K562 (cell line): ENCODE measurements around the gene HHLA2. TPM values are rescaled to one million over a fixed set of nuclear protein-coding genes. Genes with fewer than 3 reads are reported as not detected.

ENCODE experiments used
- ATAC-seq: fragments of 200-7000 bp; cut with Tn5 transposase; 3 replicates; pipeline ENCODE4 v1.9.1; 2020; ENCODE audit warnings: moderate library complexity
- BruUV-seq: library from RNA; stranded (reverse); fragments of 400-500 nt; replicated peaks from 2 replicates; lab custom pipeline; 2021; lab: Mats Ljungman, UMichigan
- CTCF ChIA-PET: fragments of 300-600 bp; formaldehyde crosslinking; extraction: SDS; loops from one replicate; lab custom pipeline; 2021; ENCODE audit warnings: low intra/inter-chr PET ratio; lab: Yijun Ruan, JAX
- POLR2A ChIA-PET: fragments of 300-600, 350-650 bp; sonication (Branson Sonifier 250); formaldehyde crosslinking; extraction: SDS; loops from one replicate; lab custom pipeline; 2021; ENCODE audit warnings: antibody characterized with exemption, inconsistent platforms; lab: Yijun Ruan, JAX
- DNase-seq, 4 experiments: peaks; one replicate each; pipeline versions ENCODE4 v3.0.0 to v3.0.0-alpha.2; 2011 to 2018; ENCODE audit warnings: low spot score in 3 of 4, mixed read lengths in 3 of 4; ENCODE audit errors: extremely low read depth in 1 of 4
- FAIRE-seq: peaks from 2 replicates; lab custom pipeline; 2011; peaks lifted over from hg19 to GRCh38; lab: Jason Lieb, UNC
- H2AFZ ChIP-seq: 2 replicates; pipeline ENCODE4 v1.6.0; 2011; ENCODE audit warnings: low read depth, low read length, control low read depth, inconsistent platforms
- H3K27ac ChIP-seq: fragments of 200-600 bp; 3 replicates; pipeline ENCODE4 v1.8.0; 2011; ENCODE audit warnings: low read depth, mild to moderate bottlenecking, control low read depth, inconsistent platforms, low read length, moderate library complexity, mixed read lengths; ENCODE audit errors: extremely low read depth
- H3K27me3 ChIP-seq, 2 experiments: fragments of 300-600 bp in 1 of 2; 2 replicates in 1 of 2; 3 replicates in 1 of 2; pipeline versions ENCODE4 v1.6.0 to v1.8.0; 2011; ENCODE audit warnings: inconsistent platforms in 2 of 2, low read length in 2 of 2, mild to moderate bottlenecking in 1 of 2, mixed read lengths in 1 of 2, moderate library complexity in 1 of 2; ENCODE audit not compliant: control insufficient read depth in 2 of 2, insufficient read depth in 2 of 2
- H3K36me3 ChIP-seq: fragments of 300-600 bp; 3 replicates; pipeline ENCODE4 v1.8.0; 2011; ENCODE audit warnings: mild to moderate bottlenecking, low read length, inconsistent platforms; ENCODE audit not compliant: control insufficient read depth, insufficient read depth
- H3K4me1 ChIP-seq, 2 experiments: fragments of 200-600 bp in 1 of 2; replicated peaks in 1 of 2; 2 replicates in 1 of 2; 3 replicates in 1 of 2; pipeline versions ENCODE4 v1.5.1 to v1.8.0; 2011; ENCODE audit warnings: inconsistent platforms in 2 of 2, low read length in 2 of 2, mild to moderate bottlenecking in 1 of 2, mixed read lengths in 1 of 2, moderate library complexity in 1 of 2; ENCODE audit not compliant: control insufficient read depth in 2 of 2, insufficient read depth in 2 of 2
- H3K4me2 ChIP-seq: 2 replicates; pipeline ENCODE4 v1.6.1; 2011; ENCODE audit warnings: low read length, control low read depth, inconsistent platforms, mixed read lengths; ENCODE audit not compliant: insufficient read depth
- H3K4me3 ChIP-seq: fragments of 200-600 bp; sonication (generic), shearing (Covaris generic); 2 replicates; pipeline ENCODE4 v1.5.1; 2016; ENCODE audit warnings: control low read depth, inconsistent platforms
- H3K79me2 ChIP-seq: fragments of 200-600 bp; 3 replicates; pipeline ENCODE4 v1.8.0; 2011; ENCODE audit warnings: low read length, inconsistent platforms; ENCODE audit not compliant: control insufficient read depth, insufficient read depth
- H3K9ac ChIP-seq, 2 experiments: 2 replicates each; pipeline versions ENCODE4 v1.6.0 to v1.6.1; 2011; ENCODE audit warnings: low read depth in 2 of 2, low read length in 2 of 2, control low read depth in 1 of 2, inconsistent platforms in 1 of 2, mild to moderate bottlenecking in 1 of 2, mixed read lengths in 1 of 2; ENCODE audit not compliant: insufficient read depth in 1 of 2
- H3K9me1 ChIP-seq: one replicate; pipeline ENCODE4 v1.6.0; 2011; ENCODE audit warnings: inconsistent platforms, mild to moderate bottlenecking, low read length, moderate library complexity; ENCODE audit not compliant: control insufficient read depth, insufficient read depth
- H3K9me3 ChIP-seq: replicated peaks from 2 replicates; pipeline ENCODE4 v1.5.1; 2011; ENCODE audit warnings: low read depth, low read length, inconsistent platforms; ENCODE audit not compliant: control insufficient read depth, insufficient read depth
- H4K20me1 ChIP-seq: replicated peaks from 2 replicates; pipeline ENCODE4 v1.6.1; 2011; ENCODE audit warnings: low read length, inconsistent platforms, mixed read lengths; ENCODE audit not compliant: control insufficient read depth, insufficient read depth
- ARID1B ChIP-seq: fragments of 450-650 bp; IDR thresholded peaks from 2 replicates; pipeline ENCODE4 v1.6.1; 2016; ENCODE audit warnings: antibody characterized with exemption, mild to moderate bottlenecking, inconsistent platforms
- DACH1 ChIP-seq: fragments of 450-650 bp; IDR thresholded peaks from 2 replicates; pipeline ENCODE4 v1.6.1; 2018; ENCODE audit not compliant: partially characterized antibody
- FOXA3 ChIP-seq, 2 experiments: fragments of 450-650 bp in 1 of 2; sonication (generic) in 1 of 2; formaldehyde crosslinking; IDR thresholded peaks in 1 of 2; conservative IDR thresholded peaks in 1 of 2; 2 replicates each; pipeline versions ENCODE4 v1.4.0 to v1.8.0; 2020 to 2022; ENCODE audit warnings: mild to moderate bottlenecking in 2 of 2, missing genetic modification reagents in 1 of 2
- FOXM1 ChIP-seq, 2 experiments: fragments of 450-650 bp in 1 of 2; sonication (generic) in 1 of 2; formaldehyde crosslinking in 1 of 2; IDR thresholded peaks; 2 replicates each; pipeline versions ENCODE4 v1.6.1 to v1.9.0; 2017 to 2022; ENCODE audit warnings: low read depth in 2 of 2, mild to moderate bottlenecking in 2 of 2, missing genetic modification reagents in 1 of 2, moderate library complexity in 1 of 2
- HDAC3 ChIP-seq: fragments of 450-650 bp; IDR thresholded peaks from 2 replicates; pipeline ENCODE4 v1.6.1; 2018; ENCODE audit warnings: borderline replicate concordance, mild to moderate bottlenecking, moderate library complexity; ENCODE audit not compliant: partially characterized antibody
- HNRNPUL1 ChIP-seq: fragments of 200-400 bp; formaldehyde crosslinking; IDR thresholded peaks from 2 replicates; pipeline ENCODE4 v1.6.1; 2017; ENCODE audit warnings: low read length
- KDM1A ChIP-seq, 2 experiments: fragments of 450-650 bp; IDR thresholded peaks; 2 replicates each; pipeline ENCODE4 v1.6.1; 2016; ENCODE audit warnings: mild to moderate bottlenecking in 2 of 2
- XRCC5 ChIP-seq: fragments of 200-400 bp; formaldehyde crosslinking; IDR thresholded peaks from 2 replicates; pipeline ENCODE4 v1.6.1; 2017; ENCODE audit warnings: low read depth, mild to moderate bottlenecking, low read length
- ZNF133 ChIP-seq: fragments of 250-450 bp; sonication (Bioruptor Pico); IDR thresholded peaks from 2 replicates; pipeline ENCODE4 v1.4.0; 2020; ENCODE audit warnings: mild to moderate bottlenecking
- ZNF212 ChIP-seq: fragments of 450-650 bp; formaldehyde crosslinking; IDR thresholded peaks from 2 replicates; pipeline ENCODE4 v1.4.0; 2020; ENCODE audit warnings: mild to moderate bottlenecking
- ZNF263 ChIP-seq: sonication (generic); formaldehyde crosslinking; IDR thresholded peaks from 2 replicates; pipeline ENCODE4 v1.8.0; 2022; ENCODE audit warnings: mild to moderate bottlenecking, missing genetic modification reagents, borderline replicate concordance
- ZNF778 ChIP-seq: fragments of 450-650 bp; formaldehyde crosslinking; IDR thresholded peaks from 2 replicates; pipeline ENCODE4 v1.4.0; 2020; ENCODE audit warnings: mild to moderate bottlenecking, moderate library complexity
- WGBS: fragments of 100-300 bp; shearing (Covaris generic); methylation state at CpG from one replicate; pipeline ENCODE4 v1.1.6; 2016; ENCODE audit warnings: low coverage, mixed read lengths; ENCODE audit not compliant: insufficient coverage; ENCODE audit errors: missing lambda C conversion rate; 5-methylcytosine and 5-hydroxymethylcytosine counted together
- in situ Hi-C: fragments of 300-500 bp; cut with MboI; formaldehyde crosslinking; loops from 4 replicates; pipeline ENCODE4 v1.15.0; 2018; ENCODE audit warnings: inconsistent platforms, mixed read lengths
- intact Hi-C: fragments of 100-400 bp; cut with micrococcal nuclease; formaldehyde crosslinking; loops from 2 replicates; pipeline ENCODE4 v1.14.2; 2022
- polyA plus RNA-seq, 8 experiments: library from polyadenylated mRNA; depleted of rRNA in 4 of 8; stranded (reverse) in 5 of 8; unstranded in 3 of 8; fragments of >200 nt; fragmentation: Nextera tagmentation in 2 of 8; fragmentation: Illumina TruSeq in 1 of 8; extraction: Ambion mirVana in 2 of 8; extraction: Trizol in 1 of 8; gene quantifications; 2 replicates each; pipeline versions ENCODE4 v1.2.1 to v1.2.3, GENCODE V29; 2011 to 2014; ENCODE audit warnings: inconsistent platforms in 1 of 8, missing spikeins in 1 of 8
- total RNA-seq, 7 experiments: library from RNA; depleted of rRNA in 6 of 7; stranded (reverse); fragments of >200 nt in 6 of 7; fragmentation: Illumina TruSeq in 2 of 7; extraction: Trizol in 2 of 7; gene quantifications; 2 replicates each; pipeline versions ENCODE4 v1.2.1 to v1.2.3, GENCODE V29; 2011 to 2021; ENCODE audit warnings: low replicate concordance in 1 of 7
- TF ChIP-seq, protein P1 (sequence below): fragments of 450-650 bp; formaldehyde crosslinking; IDR thresholded peaks from 2 replicates; pipeline ENCODE4 v1.4.0; 2020; ENCODE audit warnings: mild to moderate bottlenecking, mixed read lengths

HHLA2 gene
- total and polyA plus RNA-seq, 9 of the 15 experiments (the other 6 are each of a cell fraction or from before 2014, with no cell fraction given) = 0.04 TPM; not detected in 7

DNA sequence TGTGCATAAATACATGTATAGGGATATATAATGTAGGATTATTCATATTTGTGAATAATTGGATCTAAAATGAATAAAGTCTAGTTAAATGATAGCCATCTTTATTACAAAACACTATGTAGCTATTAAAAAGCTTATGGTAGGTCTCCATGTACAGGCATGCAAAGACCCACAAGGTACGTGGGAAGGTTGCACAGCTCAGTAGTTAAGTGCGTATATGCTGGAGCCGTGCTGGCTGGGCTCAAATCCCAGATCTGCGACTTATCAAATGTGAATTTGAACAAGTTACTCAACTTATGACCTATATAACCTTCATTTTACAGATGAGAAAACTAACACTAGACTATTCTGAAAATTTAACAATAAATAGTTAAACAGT is 113.4 kb downstream of the HHLA2 start:
- H3K4me1 ChIP-seq = no peaks in the 10 kb centered on the region
- 16% methylated on average over 4 of the region's 4 CpGs for WGBS
- no peak for ATAC-seq
- no peak overlapping the region for H3K9ac ChIP-seq
- TF ChIP-seq ZNF212 (no peak), XRCC5 (no peak), KDM1A (IDR thresholded peaks at IDR 0.05) (no peak), DACH1 (no peak), ZNF778 (CRISPR knock-in tag) (no peak), FOXA3 (CRISPR knock-in tag; conservative IDR thresholded peaks at IDR 0.05 in 1 of 2, IDR thresholded peaks at IDR 0.05 in 1 of 2) (no peak), ZNF133 (CRISPR knock-in tag) (no peak), ARID1B (no peak), FOXM1 (IDR thresholded peaks at IDR 0.05; ENCODE audit: low read depth) (no peak), FOXM1 (CRISPR knock-in tag; IDR thresholded peaks at IDR 0.05; ENCODE audit: low read depth) (no peak), HNRNPUL1 (no peak), HDAC3 (no peak), ZNF263 (no peak)
- TF ChIP-seq, protein P1, sequence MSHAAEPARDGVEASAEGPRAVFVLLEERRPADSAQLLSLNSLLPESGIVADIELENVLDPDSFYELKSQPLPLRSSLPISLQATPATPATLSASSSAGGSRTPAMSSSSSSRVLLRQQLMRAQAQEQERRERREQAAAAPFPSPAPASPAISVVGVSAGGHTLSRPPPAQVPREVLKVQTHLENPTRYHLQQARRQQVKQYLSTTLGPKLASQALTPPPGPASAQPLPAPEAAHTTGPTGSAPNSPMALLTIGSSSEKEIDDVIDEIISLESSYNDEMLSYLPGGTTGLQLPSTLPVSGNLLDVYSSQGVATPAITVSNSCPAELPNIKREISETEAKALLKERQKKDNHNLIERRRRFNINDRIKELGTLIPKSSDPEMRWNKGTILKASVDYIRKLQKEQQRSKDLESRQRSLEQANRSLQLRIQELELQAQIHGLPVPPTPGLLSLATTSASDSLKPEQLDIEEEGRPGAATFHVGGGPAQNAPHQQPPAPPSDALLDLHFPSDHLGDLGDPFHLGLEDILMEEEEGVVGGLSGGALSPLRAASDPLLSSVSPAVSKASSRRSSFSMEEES (CRISPR knock-in tag) = no peak
- FAIRE-seq = no peak
- DNase-seq = no peak
- H3K27me3 ChIP-seq = no peaks in the 10 kb centered on the region; a peak in 1 of 5 replicates
- BruUV-seq = no TSS peak
- POLR2A ChIA-PET = interaction anchor here (0.7 kb wide), 1 partner anchor 187 kb away, joined by 3 read pairs; no protein-coding TSS in a partner anchor
- H3K4me3 ChIP-seq = no peak overlapping the region
- H3K9me1 ChIP-seq = no peaks in the 10 kb centered on the region
- no peaks in the 10 kb centered on the region for H3K79me2 ChIP-seq
- no peaks in the 10 kb centered on the region for H4K20me1 ChIP-seq
- no peaks in the 10 kb centered on the region for H3K36me3 ChIP-seq
- intact Hi-C loops = loop anchor here (10.0 kb wide), 1 partner anchor 475 kb away; no protein-coding TSS in a partner anchor
- no peak overlapping the region for H3K4me2 ChIP-seq
- H3K9me3 ChIP-seq = no peaks in the 10 kb centered on the region
- no peak overlapping the region for H3K27ac ChIP-seq
- in situ Hi-C loops = loop anchor here (10.0 kb wide), 1 partner anchor 255 kb away; no protein-coding TSS in a partner anchor
- CTCF ChIA-PET = no interaction called here
- no peak overlapping the region for H2AFZ ChIP-seq
